Endothelial cell of umbilical vein (primary cell): ENCODE data around the gene TENM4. TPM values are rescaled to one million over a fixed set of nuclear protein-coding genes. Genes with fewer than 3 reads are reported as not detected.

Experiments
- BruUV-seq: library from RNA; stranded (reverse); fragments of 400-500 nt; replicated peaks from 2 replicates; lab custom pipeline; 2021; lab: Mats Ljungman, UMichigan
- CTCF ChIA-PET: fragments of 300-600, 350-600 bp; sonication (Branson Sonifier 250); formaldehyde crosslinking; loops from one replicate; lab custom pipeline; 2021; ENCODE audit warnings: antibody characterized with exemption, inconsistent platforms; lab: Charles Lee
- POLR2A ChIA-PET: fragments of 300-600, 350-600 bp; sonication (Branson Sonifier 250); formaldehyde crosslinking; loops from one replicate; lab custom pipeline; 2021; ENCODE audit warnings: antibody characterized with exemption, inconsistent platforms; lab: Charles Lee
- DNase-seq: peaks from one replicate; pipeline ENCODE4 v3.0.0-alpha.2; 2011; ENCODE audit warnings: low read depth, low spot score
- FAIRE-seq: peaks from 2 replicates; lab custom pipeline; 2011; peaks lifted over from hg19 to GRCh38; lab: Jason Lieb, UNC
- H2AFZ ChIP-seq: 2 replicates; pipeline ENCODE4 v1.6.0; 2012; ENCODE audit warnings: low read depth, low read length, control low read depth, inconsistent platforms
- H3K27ac ChIP-seq: 2 replicates; pipeline ENCODE4 v1.5.1; 2011; ENCODE audit warnings: low read depth, mild to moderate bottlenecking, control low read depth, low read length, moderate library complexity; ENCODE audit not compliant: insufficient read depth
- H3K27me3 ChIP-seq, 2 experiments: 2 replicates each; pipeline versions ENCODE4 v1.6.0 to v1.6.1; 2011; ENCODE audit warnings: low read length in 2 of 2, mixed read lengths in 1 of 2; ENCODE audit not compliant: control insufficient read depth in 2 of 2, insufficient read depth in 2 of 2
- H3K36me3 ChIP-seq, 2 experiments: 2 replicates in 1 of 2; 3 replicates in 1 of 2; pipeline ENCODE4 v1.5.1; 2011; ENCODE audit warnings: low read length in 2 of 2, mild to moderate bottlenecking in 1 of 2, moderate library complexity in 1 of 2; ENCODE audit not compliant: control insufficient read depth in 2 of 2, insufficient read depth in 2 of 2; ENCODE audit errors: extremely low read depth in 1 of 2
- H3K4me1 ChIP-seq: 3 replicates; pipeline ENCODE4 v1.5.1; 2011; ENCODE audit warnings: mild to moderate bottlenecking, low read length; ENCODE audit not compliant: control insufficient read depth, insufficient read depth; ENCODE audit errors: extremely low read depth
- H3K4me2 ChIP-seq: 2 replicates; pipeline ENCODE4 v1.6.1; 2011; ENCODE audit warnings: low read length, control low read depth, mixed read lengths; ENCODE audit not compliant: insufficient read depth
- H3K4me3 ChIP-seq, 3 experiments: fragments of 200-600 bp in 1 of 3; sonication (generic), shearing (Covaris generic) in 1 of 3; replicated peaks in 1 of 3; 2 replicates each; pipeline ENCODE4 v1.5.1; 2011 to 2016; ENCODE audit warnings: control low read depth in 3 of 3, low read length in 3 of 3, mild to moderate bottlenecking in 2 of 3, inconsistent platforms in 1 of 3, low read depth in 1 of 3, moderate library complexity in 1 of 3; ENCODE audit not compliant: insufficient read depth in 1 of 3
- H3K79me2 ChIP-seq: 2 replicates; pipeline ENCODE4 v1.6.0; 2012; ENCODE audit warnings: low read length, inconsistent platforms; ENCODE audit not compliant: control insufficient read depth, insufficient read depth
- H3K9ac ChIP-seq: replicated peaks from 2 replicates; pipeline ENCODE3; 2011; ENCODE audit warnings: low read length, control low read depth; ENCODE audit not compliant: insufficient read depth; ENCODE audit errors: extremely low read depth
- H3K9me1 ChIP-seq: replicated peaks from 3 replicates; pipeline ENCODE4 v1.6.0; 2011; ENCODE audit warnings: mild to moderate bottlenecking, low read length; ENCODE audit not compliant: control insufficient read depth, insufficient read depth; ENCODE audit errors: extremely low read depth
- H3K9me3 ChIP-seq: replicated peaks from 2 replicates; pipeline ENCODE4 v1.5.1; 2012; ENCODE audit warnings: low read length, inconsistent platforms; ENCODE audit not compliant: control insufficient read depth, insufficient read depth
- H4K20me1 ChIP-seq: replicated peaks from 2 replicates; pipeline ENCODE3; 2011; ENCODE audit warnings: mild to moderate bottlenecking, low read length; ENCODE audit not compliant: control insufficient read depth, insufficient read depth; ENCODE audit errors: extremely low read depth
- EZH2 ChIP-seq: IDR thresholded peaks from 2 replicates; pipeline ENCODE4 v1.6.1; 2012; ENCODE audit warnings: borderline replicate concordance, low read depth, mild to moderate bottlenecking, moderate library complexity, low read length, inconsistent platforms; ENCODE audit not compliant: severe bottlenecking
- FOS ChIP-seq: IDR thresholded peaks from 2 replicates; pipeline ENCODE4 v1.6.1; 2011; ENCODE audit warnings: mild to moderate bottlenecking, low read length, moderate library complexity, borderline replicate concordance; ENCODE audit not compliant: insufficient read depth
- GATA2 ChIP-seq: IDR thresholded peaks from 2 replicates; pipeline ENCODE4 v1.7.0; 2011; ENCODE audit warnings: low read depth, mild to moderate bottlenecking, moderate library complexity, mixed read lengths, low read length; ENCODE audit not compliant: insufficient read length, insufficient read depth
- JUN ChIP-seq: IDR thresholded peaks from 2 replicates; pipeline ENCODE4 v1.6.1; 2011; ENCODE audit warnings: borderline replicate concordance, low read depth; ENCODE audit not compliant: insufficient read length, insufficient read depth
- MYC ChIP-seq: IDR thresholded peaks from one replicate; pipeline ENCODE4 v1.6.1; 2011; ENCODE audit warnings: mild to moderate bottlenecking, low read depth, low read length
- POLR2A ChIP-seq: IDR thresholded peaks from 2 replicates; pipeline ENCODE4 v1.6.1; 2012; ENCODE audit warnings: low read depth, mild to moderate bottlenecking, control low read depth, low read length
- POLR2AphosphoS5 ChIP-seq: IDR thresholded peaks from 2 replicates; pipeline ENCODE4 v1.6.1; 2012; ENCODE audit warnings: low read depth, mild to moderate bottlenecking, control low read depth, low read length, moderate library complexity; ENCODE audit not compliant: insufficient read depth
- dilution Hi-C: fragments of 300-500 bp; cut with MboI; formaldehyde crosslinking; loops from one replicate; pipeline ENCODE4 v1.15.0; 2019; ENCODE audit warnings: low sequenced_read_pairs; ENCODE audit not compliant: extremely low pct_ligation_motif_present
- intact Hi-C: fragments of 100-400 bp; cut with micrococcal nuclease; formaldehyde crosslinking; loops from one replicate; pipeline ENCODE4 v1.10.0; 2022
- polyA plus RNA-seq, 4 experiments: library from polyadenylated mRNA; depleted of rRNA in 3 of 4; stranded (reverse) in 3 of 4; unstranded in 1 of 4; fragments of >200 nt; gene quantifications; 2 replicates each; pipeline versions ENCODE4 v1.2.1 to v1.2.3, GENCODE V29; 2011 to 2012; ENCODE audit warnings: missing spikeins in 1 of 4
- total RNA-seq: library from RNA; stranded (reverse); gene quantifications from 2 replicates; pipeline ENCODE4 v1.2.3, GENCODE V29; 2021
- TF ChIP-seq, protein P1 (sequence below): IDR thresholded peaks from 2 replicates; pipeline ENCODE4 v1.6.1; 2011; ENCODE audit not compliant: insufficient read depth, insufficient read length
- TF ChIP-seq, protein P2 (sequence below), 2 donors: IDR thresholded peaks; 1 replicate in 1 of 2; 2 replicates in 1 of 2; pipeline ENCODE4 v1.5.1; 2011; ENCODE audit warnings: low read length in 2 of 2, mild to moderate bottlenecking in 2 of 2, moderate library complexity in 2 of 2, control low read depth in 1 of 2, inconsistent platforms in 1 of 2, low read depth in 1 of 2; ENCODE audit not compliant: insufficient read depth in 1 of 2; ENCODE audit errors: extremely low read depth in 1 of 2

The TENM4 gene
- total and polyA plus RNA-seq, 2 donors (not counting 3 experiments of a cell fraction or from before 2014, with no cell fraction given): 0.06 to 0.27 TPM

DNA sequence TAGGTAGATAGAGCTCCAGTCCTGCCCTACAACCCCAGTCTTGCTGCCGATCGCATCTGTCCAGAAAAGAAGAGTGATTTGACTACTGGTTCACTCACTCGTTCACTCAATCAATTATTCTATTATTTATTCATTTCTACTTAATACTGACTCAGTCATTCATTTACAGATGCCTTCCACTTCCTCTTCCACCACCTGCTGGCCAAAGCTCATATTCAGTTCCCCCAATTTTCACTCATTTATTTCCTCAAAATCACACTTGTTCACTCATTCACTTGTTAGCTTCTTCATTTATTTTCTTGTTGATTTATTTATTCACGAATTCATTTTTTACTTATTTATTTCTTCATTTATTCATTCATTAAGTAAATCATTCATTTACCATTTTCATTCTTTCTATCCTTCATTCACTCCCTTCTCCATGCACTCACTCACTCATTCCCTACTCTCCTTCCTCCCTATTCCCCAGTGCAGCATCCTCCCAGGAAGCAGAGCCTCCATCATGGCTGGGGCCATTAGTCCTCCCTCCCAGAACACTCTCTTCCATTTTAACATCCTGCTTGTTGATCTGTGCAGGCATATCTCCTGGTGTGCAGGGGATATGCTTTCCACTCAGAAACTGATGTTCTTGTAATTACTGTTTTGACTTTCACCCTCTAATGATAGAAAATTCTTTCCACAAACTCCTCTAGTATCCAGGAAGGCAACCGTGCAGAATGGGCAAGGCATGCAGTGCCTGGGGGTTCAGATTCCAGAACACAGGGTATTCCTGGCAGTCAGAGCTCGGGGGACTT lies 281.0 kb downstream of the TENM4 start:
- intact Hi-C loops (no loop called here), dilution Hi-C loops (no loop called here)
- Histone ChIP-seq H4K20me1 (no peaks in the 10 kb centered on the region), H3K36me3 (no peaks in the 10 kb centered on the region), H3K9me1 (no peaks in the 10 kb centered on the region), H3K4me1 (no peaks in the 10 kb centered on the region), H3K27ac (no peak overlapping the region), H3K9ac (no peak overlapping the region), H2AFZ (no peak overlapping the region), H3K27me3 (no peaks in the 10 kb centered on the region), H3K9me3 (no peaks in the 10 kb centered on the region), H3K79me2 (no peaks in the 10 kb centered on the region), H3K4me2 (no peak overlapping the region), H3K4me3 (no peak overlapping the region)
- POLR2A ChIA-PET: no interaction called here
- no peak for TF ChIP-seq MYC
- TF ChIP-seq, protein P1, sequence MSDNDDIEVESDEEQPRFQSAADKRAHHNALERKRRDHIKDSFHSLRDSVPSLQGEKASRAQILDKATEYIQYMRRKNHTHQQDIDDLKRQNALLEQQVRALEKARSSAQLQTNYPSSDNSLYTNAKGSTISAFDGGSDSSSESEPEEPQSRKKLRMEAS: no peak
- FAIRE-seq (no peak), DNase-seq (no peak)
- BruUV-seq: no TSS peak
- CTCF ChIA-PET: interaction anchor here (1.0 to 1.8 kb wide), 4 partner anchors 9 to 515 kb away, joined by 3 to 5 read pairs (median 4); no protein-coding TSS in a partner anchor

DNA sequence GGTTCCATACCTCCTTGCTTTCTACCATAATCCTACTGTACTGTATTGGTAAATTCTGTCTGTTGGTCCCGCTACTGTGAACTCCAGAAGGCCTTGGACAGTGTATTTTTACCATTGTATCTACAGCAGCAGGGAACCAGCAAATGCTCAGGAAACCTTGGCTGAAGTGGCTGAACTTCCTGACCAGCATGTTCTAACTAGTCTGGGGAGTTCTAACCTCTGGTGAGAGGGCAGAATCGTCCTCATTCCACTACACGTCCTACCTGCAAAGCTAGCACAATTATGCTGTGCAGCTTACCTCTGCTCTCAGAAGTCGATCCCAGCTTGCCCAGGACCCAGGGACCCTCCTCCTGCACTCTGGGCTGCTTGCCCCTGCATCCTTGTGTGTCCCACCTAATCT lies 283.1 kb downstream of the TENM4 start:
- Histone ChIP-seq H3K27me3 (no peaks in the 10 kb centered on the region), H3K9me3 (no peaks in the 10 kb centered on the region), H3K36me3 (no peaks in the 10 kb centered on the region), H3K9ac (no peak overlapping the region), H3K79me2 (no peaks in the 10 kb centered on the region), H3K27ac (no peak overlapping the region), H2AFZ (no peak overlapping the region), H3K4me1 (no peaks in the 10 kb centered on the region), H4K20me1 (no peaks in the 10 kb centered on the region), H3K4me3 (no peak overlapping the region), H3K9me1 (no peaks in the 10 kb centered on the region), H3K4me2 (no peak overlapping the region)
- FAIRE-seq (no peak), DNase-seq (no peak)
- dilution Hi-C loops: no loop called here
- POLR2A ChIA-PET: no interaction called here
- intact Hi-C loops: no loop called here
- BruUV-seq: no TSS peak
- CTCF ChIA-PET: no interaction called here
- no peak for TF ChIP-seq EZH2
- TF ChIP-seq FOS: no peak
- no peak for TF ChIP-seq POLR2A
- TF ChIP-seq JUN: no peak
- no peak for TF ChIP-seq POLR2AphosphoS5
- TF ChIP-seq, protein P2, sequence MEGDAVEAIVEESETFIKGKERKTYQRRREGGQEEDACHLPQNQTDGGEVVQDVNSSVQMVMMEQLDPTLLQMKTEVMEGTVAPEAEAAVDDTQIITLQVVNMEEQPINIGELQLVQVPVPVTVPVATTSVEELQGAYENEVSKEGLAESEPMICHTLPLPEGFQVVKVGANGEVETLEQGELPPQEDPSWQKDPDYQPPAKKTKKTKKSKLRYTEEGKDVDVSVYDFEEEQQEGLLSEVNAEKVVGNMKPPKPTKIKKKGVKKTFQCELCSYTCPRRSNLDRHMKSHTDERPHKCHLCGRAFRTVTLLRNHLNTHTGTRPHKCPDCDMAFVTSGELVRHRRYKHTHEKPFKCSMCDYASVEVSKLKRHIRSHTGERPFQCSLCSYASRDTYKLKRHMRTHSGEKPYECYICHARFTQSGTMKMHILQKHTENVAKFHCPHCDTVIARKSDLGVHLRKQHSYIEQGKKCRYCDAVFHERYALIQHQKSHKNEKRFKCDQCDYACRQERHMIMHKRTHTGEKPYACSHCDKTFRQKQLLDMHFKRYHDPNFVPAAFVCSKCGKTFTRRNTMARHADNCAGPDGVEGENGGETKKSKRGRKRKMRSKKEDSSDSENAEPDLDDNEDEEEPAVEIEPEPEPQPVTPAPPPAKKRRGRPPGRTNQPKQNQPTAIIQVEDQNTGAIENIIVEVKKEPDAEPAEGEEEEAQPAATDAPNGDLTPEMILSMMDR (IDR thresholded peaks at IDR 0.05; ENCODE audit: extremely low read depth in 1 of 2, insufficient read depth in 1 of 2, low read depth in 1 of 2, low read length in 2 of 2): no peak
- TF ChIP-seq, protein P1: no peak
- no peak for TF ChIP-seq MYC
- TF ChIP-seq GATA2: no peak
